Smooth muscle cell (in vitro differentiated cells): Measurements from ENCODE around the gene FBXL17. TPM values are rescaled to one million over a fixed set of nuclear protein-coding genes. Genes with fewer than 3 reads are reported as not detected.

ENCODE experiments used
- DNase-seq: peaks from one replicate; lab custom pipeline; 2025; ENCODE audit not compliant: unreplicated experiment; lab: John Stamatoyannopoulos, UW
- H2AFZ ChIP-seq: fragments of 200-600 bp; sonication (generic); 2 replicates; pipeline ENCODE4 v1.6.0; 2016; ENCODE audit warnings: antibody characterized with exemption, low read depth, mild to moderate bottlenecking
- H3F3A ChIP-seq: fragments of 200-600 bp; sonication (generic); 2 replicates; pipeline ENCODE4 v1.6.0; 2017; ENCODE audit warnings: antibody characterized with exemption, low read depth
- H3K27ac ChIP-seq: fragments of 200-600 bp; sonication (generic); 2 replicates; pipeline ENCODE4 v1.5.1; 2016; ENCODE audit warnings: low read depth, mild to moderate bottlenecking
- H3K27me3 ChIP-seq: fragments of 200-600 bp; sonication (generic); 2 replicates; pipeline ENCODE4 v1.6.1; 2016; ENCODE audit warnings: low read depth, mild to moderate bottlenecking
- H3K36me3 ChIP-seq: fragments of 200-600 bp; sonication (generic); 2 replicates; pipeline ENCODE4 v1.5.1; 2016; ENCODE audit warnings: low read depth
- H3K4me1 ChIP-seq: fragments of 200-600 bp; sonication (generic); 2 replicates; pipeline ENCODE4 v1.5.1; 2016; ENCODE audit warnings: low read depth
- H3K4me2 ChIP-seq: fragments of 200-600 bp; sonication (generic); 2 replicates; pipeline ENCODE4 v1.6.0; 2016; ENCODE audit warnings: mild to moderate bottlenecking
- H3K4me3 ChIP-seq: fragments of 200-600 bp; sonication (generic); 2 replicates; pipeline ENCODE4 v1.5.1; 2016; ENCODE audit warnings: mild to moderate bottlenecking
- H3K79me2 ChIP-seq: fragments of 200-600 bp; sonication (generic); 2 replicates; pipeline ENCODE4 v1.6.0; 2016; ENCODE audit warnings: low read depth, mild to moderate bottlenecking
- H3K9ac ChIP-seq: fragments of 200-600 bp; sonication (generic); 2 replicates; pipeline ENCODE4 v1.6.0; 2016; ENCODE audit warnings: low read depth
- H3K9me3 ChIP-seq: fragments of 200-600 bp; sonication (generic); replicated peaks from 2 replicates; pipeline ENCODE4 v1.5.1; 2016; ENCODE audit warnings: low read depth
- H4K20me1 ChIP-seq: fragments of 200-600 bp; sonication (generic); 2 replicates; pipeline ENCODE4 v1.6.0; 2016; ENCODE audit warnings: low read depth
- WGBS: methylation state at CpG from one replicate; pipeline ENCODE4 v1.1.7; 2016; ENCODE audit warnings: low lambda C conversion rate; 5-methylcytosine and 5-hydroxymethylcytosine counted together
- polyA plus RNA-seq: library from polyadenylated mRNA; unstranded; fragments of >200 nt; fragmentation: Nextera tagmentation; extraction: Ambion mirVana; gene quantifications from 2 replicates; pipeline ENCODE4 v1.2.1, GENCODE V29; 2016
- total RNA-seq: library from RNA; depleted of rRNA; stranded (reverse); fragments of >200 nt; gene quantifications from 2 replicates; pipeline ENCODE4 v1.2.3, GENCODE V29; 2014
- TF ChIP-seq, protein P1 (sequence below): fragments of 200-600 bp; sonication (generic); IDR thresholded peaks from 2 replicates; pipeline ENCODE4 v1.5.1; 2017; ENCODE audit warnings: borderline replicate concordance, mild to moderate bottlenecking, antibody characterized with exemption; ENCODE audit not compliant: insufficient read depth, poor library complexity, severe bottlenecking

Gene FBXL17
- total and polyA plus RNA-seq, 2 experiments from 2014 or later = 5.4 to 16.0 TPM

DNA sequence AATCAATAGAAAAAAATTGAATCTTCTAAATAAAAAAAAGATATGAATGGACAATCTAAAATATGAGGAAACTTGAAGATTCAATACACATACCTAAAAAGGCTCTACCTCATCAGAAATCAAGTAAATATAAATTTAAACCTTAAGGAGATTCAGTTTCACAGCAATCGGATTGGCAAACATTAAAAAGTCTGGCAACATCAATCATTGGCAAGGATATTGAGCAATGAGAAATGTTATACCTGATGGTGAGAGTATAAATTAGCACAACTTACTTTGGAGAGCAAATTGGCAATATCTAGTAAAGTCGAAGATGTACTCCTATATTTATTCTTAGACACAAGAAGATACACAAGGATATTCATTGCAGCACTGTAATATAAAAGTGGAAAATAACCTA lies 436.8 kb downstream of the FBXL17 start:
- Histone ChIP-seq H3K27me3 (no peaks in the 10 kb centered on the region), H3K79me2 (no peaks in the 10 kb centered on the region), H2AFZ (no peak overlapping the region), H3K4me2 (no peak overlapping the region), H3K9ac (no peak overlapping the region), H4K20me1 (no peaks in the 10 kb centered on the region), H3F3A (no peaks in the 10 kb centered on the region), H3K9me3 (no peaks in the 10 kb centered on the region), H3K36me3 (no peaks in the 10 kb centered on the region), H3K4me3 (no peak overlapping the region), H3K27ac (no peak overlapping the region), H3K4me1 (no peaks in the 10 kb centered on the region)
- no peak for DNase-seq
- TF ChIP-seq, protein P1, sequence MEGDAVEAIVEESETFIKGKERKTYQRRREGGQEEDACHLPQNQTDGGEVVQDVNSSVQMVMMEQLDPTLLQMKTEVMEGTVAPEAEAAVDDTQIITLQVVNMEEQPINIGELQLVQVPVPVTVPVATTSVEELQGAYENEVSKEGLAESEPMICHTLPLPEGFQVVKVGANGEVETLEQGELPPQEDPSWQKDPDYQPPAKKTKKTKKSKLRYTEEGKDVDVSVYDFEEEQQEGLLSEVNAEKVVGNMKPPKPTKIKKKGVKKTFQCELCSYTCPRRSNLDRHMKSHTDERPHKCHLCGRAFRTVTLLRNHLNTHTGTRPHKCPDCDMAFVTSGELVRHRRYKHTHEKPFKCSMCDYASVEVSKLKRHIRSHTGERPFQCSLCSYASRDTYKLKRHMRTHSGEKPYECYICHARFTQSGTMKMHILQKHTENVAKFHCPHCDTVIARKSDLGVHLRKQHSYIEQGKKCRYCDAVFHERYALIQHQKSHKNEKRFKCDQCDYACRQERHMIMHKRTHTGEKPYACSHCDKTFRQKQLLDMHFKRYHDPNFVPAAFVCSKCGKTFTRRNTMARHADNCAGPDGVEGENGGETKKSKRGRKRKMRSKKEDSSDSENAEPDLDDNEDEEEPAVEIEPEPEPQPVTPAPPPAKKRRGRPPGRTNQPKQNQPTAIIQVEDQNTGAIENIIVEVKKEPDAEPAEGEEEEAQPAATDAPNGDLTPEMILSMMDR = no peak
- WGBS = 99% methylated on average over 2 of the region's 2 CpGs

DNA sequence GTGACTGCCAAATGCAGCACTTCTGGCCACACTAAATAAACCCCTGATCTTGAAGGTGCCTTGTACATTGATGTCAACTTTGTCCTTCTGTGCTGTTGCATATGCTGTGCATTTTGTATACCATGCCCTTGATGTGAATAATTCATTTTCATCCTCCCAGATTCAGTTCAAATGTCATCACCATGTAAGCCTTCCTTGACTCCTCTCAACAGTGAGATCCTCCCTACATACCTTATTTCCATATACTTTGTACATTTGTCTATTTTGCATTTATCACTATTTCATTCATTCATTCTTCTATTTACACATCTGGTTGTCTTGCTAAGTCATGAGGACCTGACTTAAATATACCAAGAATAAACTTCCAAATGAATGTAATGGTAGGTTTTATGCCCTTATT lies 438.0 kb downstream of the FBXL17 start:
- Histone ChIP-seq H3K79me2 (no peaks in the 10 kb centered on the region), H4K20me1 (no peaks in the 10 kb centered on the region), H3K4me1 (no peaks in the 10 kb centered on the region), H3K36me3 (no peaks in the 10 kb centered on the region), H3F3A (no peaks in the 10 kb centered on the region), H3K27me3 (no peaks in the 10 kb centered on the region), H3K4me2 (no peak overlapping the region), H3K27ac (no peak overlapping the region), H3K4me3 (no peak overlapping the region), H2AFZ (no peak overlapping the region), H3K9ac (no peak overlapping the region), H3K9me3 (no peaks in the 10 kb centered on the region)
- DNase-seq = no peak
- TF ChIP-seq, protein P1 = no peak

DNA sequence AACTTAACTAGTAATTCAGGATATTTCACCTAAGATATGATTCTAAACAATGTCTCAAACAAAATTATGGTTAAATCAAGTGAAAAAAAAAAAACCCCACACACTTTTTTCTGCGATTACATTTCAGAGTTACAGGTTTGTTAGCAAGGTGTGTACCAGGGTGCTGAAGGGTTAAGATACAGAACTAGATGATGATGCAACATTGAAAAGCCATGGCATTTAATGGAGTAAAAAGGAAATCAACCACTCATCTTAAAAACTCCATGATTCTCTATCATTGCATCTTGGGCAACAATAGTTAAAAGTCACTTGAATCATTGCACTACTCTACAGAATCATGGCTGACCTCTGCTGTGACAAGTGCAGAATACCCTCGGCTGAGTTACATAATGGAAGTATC lies 440.9 kb downstream of the FBXL17 start:
- H3K36me3 ChIP-seq = no peaks in the 10 kb centered on the region
- TF ChIP-seq, protein P1 = no peak
- WGBS = 91% methylated on average over 2 of the region's 2 CpGs

DNA sequence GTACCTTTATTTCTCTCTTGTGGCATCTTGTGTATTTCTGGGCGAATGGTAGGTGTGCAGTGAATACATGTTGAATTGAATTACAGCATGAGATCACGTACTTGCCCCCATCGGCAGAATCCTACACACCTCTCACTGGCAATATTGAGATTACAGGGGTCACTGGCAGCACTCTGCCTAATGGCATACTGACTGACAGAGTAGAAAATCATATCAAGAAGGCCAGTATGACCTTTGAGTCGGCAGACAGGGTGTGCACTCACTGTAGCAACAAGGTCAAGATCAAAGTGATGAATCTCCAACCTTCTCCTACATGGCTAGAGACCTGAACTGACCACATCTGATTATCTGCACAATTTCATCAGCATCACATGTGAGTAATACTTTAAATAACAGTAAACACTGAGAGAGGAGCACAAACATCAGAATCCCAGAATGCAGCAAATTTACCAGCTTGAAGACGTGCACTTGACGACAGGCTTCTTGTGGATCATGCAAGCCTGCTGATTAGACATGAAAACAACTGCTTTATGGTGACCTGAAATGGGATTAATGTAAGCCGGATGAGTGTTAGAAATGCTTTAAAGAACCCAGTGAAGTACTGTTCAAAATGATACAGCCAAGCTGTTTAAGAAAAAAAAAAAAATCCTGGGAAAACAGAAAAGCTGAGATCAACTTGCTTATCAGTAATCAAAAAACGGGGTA lies 444.1 kb downstream of the FBXL17 start:
- H3K79me2 ChIP-seq = no peaks in the 10 kb centered on the region
- no peak overlapping the region for H3K9ac ChIP-seq
- no peaks in the 10 kb centered on the region for H3K36me3 ChIP-seq
- H3K9me3 ChIP-seq = no peaks in the 10 kb centered on the region
- H3F3A ChIP-seq = no peaks in the 10 kb centered on the region
- H2AFZ ChIP-seq = no peak overlapping the region
- no peaks in the 10 kb centered on the region for H3K27me3 ChIP-seq
- WGBS = 63% methylated on average over 8 of the region's 8 CpGs
- no peak for DNase-seq
- no peak overlapping the region for H3K4me3 ChIP-seq
- H4K20me1 ChIP-seq = no peaks in the 10 kb centered on the region
- no peak overlapping the region for H3K27ac ChIP-seq
- peaks cover 33% of the 10 kb centered on the region for H3K4me1 ChIP-seq
- TF ChIP-seq, protein P1 = no peak
- H3K4me2 ChIP-seq = no peak overlapping the region

More for the DNA sequence above, 440.9 kb downstream of the FBXL17 start:
- Histone ChIP-seq H3K79me2 (no peaks in the 10 kb centered on the region), H2AFZ (no peak overlapping the region), H3K27ac (no peak overlapping the region), H3K9ac (no peak overlapping the region), H3F3A (no peaks in the 10 kb centered on the region), H3K4me2 (no peak overlapping the region), H4K20me1 (no peaks in the 10 kb centered on the region), H3K27me3 (no peaks in the 10 kb centered on the region), H3K4me1 (peaks cover 20% of the 10 kb centered on the region), H3K9me3 (no peaks in the 10 kb centered on the region), H3K4me3 (no peak overlapping the region)
- no peak for DNase-seq
